ENCODE results near the gene STRIP1.
"Not testable (repeated sequence)": the region's sequence is repeated elsewhere in the genome, so short reads cannot be mapped to it uniquely, and the experiment has no call there.

STRIP1 gene

GRCh38 chr1:110076789-110077500 is 42.5 kb downstream of the STRIP1 start:
- TF ChIP-seq POLR2A (IDR thresholded peaks at IDR 0.05; ENCODE audit: low read depth, low read length) (no peak), PAX5 (IDR thresholded peaks at IDR 0.05; ENCODE audit: insufficient read depth, low read length, severe bottlenecking) (no peak), SPI1 (IDR thresholded peaks at IDR 0.05; ENCODE audit: low read depth, low read length) (no peak), TAF1 (IDR thresholded peaks at IDR 0.05; ENCODE audit: low read depth, low read length) (no peak), POU2F2 (IDR thresholded peaks at IDR 0.05; ENCODE audit: low read depth, low read length) (no peak), POLR2AphosphoS5 (IDR thresholded peaks at IDR 0.05; ENCODE audit: low read depth, low read length) (no peak)
- DNase-seq (ENCODE audit: insufficient read length, low spot score) (no peak), FAIRE-seq (no peak)

DNA sequence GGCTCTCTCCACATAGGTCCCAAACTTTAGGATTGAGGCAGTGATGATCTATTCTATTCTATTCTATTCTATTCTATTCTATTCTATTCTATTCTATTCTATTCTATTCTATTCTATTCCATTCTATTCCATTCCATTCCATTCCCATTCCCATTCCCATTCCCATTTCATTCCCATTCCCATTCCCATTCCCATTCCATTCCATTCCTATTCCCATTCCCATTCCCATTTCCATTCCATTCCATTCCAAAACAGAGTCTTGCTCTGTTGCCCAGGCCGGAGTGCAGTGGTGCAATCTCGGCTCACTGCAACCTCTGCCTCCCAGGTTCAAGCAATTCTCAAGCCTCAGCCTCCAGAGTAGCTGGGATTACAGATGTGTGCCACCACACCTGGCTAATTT is 45.6 kb downstream of the STRIP1 start:
- FAIRE-seq; DNase-seq (ENCODE audit: insufficient read length, low spot score): not testable (repeated sequence)

- FAIRE-seq (no peak), DNase-seq (ENCODE audit: insufficient read length, low spot score) (no peak)
- no peak for TF ChIP-seq POU2F2 (IDR thresholded peaks at IDR 0.05; ENCODE audit: low read depth, low read length)
- TF ChIP-seq POLR2A (IDR thresholded peaks at IDR 0.05; ENCODE audit: low read depth, low read length): no peak
- TF ChIP-seq POLR2AphosphoS5 (IDR thresholded peaks at IDR 0.05; ENCODE audit: low read depth, low read length): no peak
- TF ChIP-seq TAF1 (IDR thresholded peaks at IDR 0.05; ENCODE audit: low read depth, low read length): no peak
- no peak for TF ChIP-seq PAX5 (IDR thresholded peaks at IDR 0.05; ENCODE audit: insufficient read depth, low read length, severe bottlenecking)
- no peak for TF ChIP-seq SPI1 (IDR thresholded peaks at IDR 0.05; ENCODE audit: low read depth, low read length)
These were observed 46.6 kb downstream of the STRIP1 start for GRCh38 chr1:110081061-110081460.

GRCh38 chr1:110082477-110082876 is 48.1 kb downstream of the STRIP1 start:
- no peak for FAIRE-seq
- TF ChIP-seq SPI1 (IDR thresholded peaks at IDR 0.05; ENCODE audit: low read depth, low read length) (no peak), POLR2A (IDR thresholded peaks at IDR 0.05; ENCODE audit: low read depth, low read length) (no peak), POLR2AphosphoS5 (IDR thresholded peaks at IDR 0.05; ENCODE audit: low read depth, low read length) (no peak), PAX5 (IDR thresholded peaks at IDR 0.05; ENCODE audit: insufficient read depth, low read length, severe bottlenecking) (no peak), POU2F2 (IDR thresholded peaks at IDR 0.05; ENCODE audit: low read depth, low read length) (no peak), TAF1 (IDR thresholded peaks at IDR 0.05; ENCODE audit: low read depth, low read length) (no peak)
- DNase-seq (ENCODE audit: insufficient read length, low spot score): no peak

DNA sequence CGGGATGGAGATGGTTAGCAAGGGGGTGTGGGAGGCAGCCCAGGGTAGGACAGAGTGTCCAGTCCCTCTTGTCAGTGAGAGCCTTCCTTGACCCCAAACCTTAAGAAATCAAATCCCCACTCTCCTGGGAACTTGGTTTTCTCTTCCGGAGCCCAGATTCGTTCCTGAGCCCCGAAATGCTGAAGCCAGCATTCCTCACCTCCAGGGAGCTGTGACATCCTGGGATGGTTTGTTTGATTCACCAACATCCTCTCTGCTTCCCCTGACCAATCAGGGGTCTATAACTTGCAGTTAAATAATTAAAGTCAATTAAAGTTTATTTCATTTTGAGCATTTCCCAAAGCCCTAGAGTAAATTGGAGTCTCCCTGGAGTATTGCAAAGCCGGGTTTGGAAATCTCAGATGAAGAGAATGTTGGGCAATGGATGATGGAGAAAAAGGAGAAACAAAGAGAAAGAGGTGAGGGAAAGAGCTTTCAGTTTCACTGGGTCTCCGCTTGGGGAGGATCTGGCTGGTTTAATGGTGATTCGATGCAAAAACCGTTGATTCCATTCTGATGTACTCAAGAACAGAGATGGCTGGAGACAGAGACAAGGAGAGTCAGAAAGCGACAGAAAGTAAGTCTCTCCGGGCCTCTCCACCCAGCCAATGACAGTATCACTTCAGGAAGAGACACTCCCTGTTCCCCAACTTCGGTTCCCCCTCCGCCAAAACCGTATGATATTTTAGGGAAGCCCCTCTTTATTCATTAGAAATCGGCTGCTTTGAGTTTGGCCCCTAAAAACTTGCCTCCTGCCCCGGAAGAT is 48.8 kb downstream of the STRIP1 start:
- TF ChIP-seq POLR2AphosphoS5 (IDR thresholded peaks at IDR 0.05; ENCODE audit: low read depth, low read length) (no peak), SPI1 (IDR thresholded peaks at IDR 0.05; ENCODE audit: low read depth, low read length) (no peak), TAF1 (IDR thresholded peaks at IDR 0.05; ENCODE audit: low read depth, low read length) (no peak), POU2F2 (IDR thresholded peaks at IDR 0.05; ENCODE audit: low read depth, low read length) (no peak)
- DNase-seq (ENCODE audit: insufficient read length, low spot score): no peak
- no peak for FAIRE-seq

DNA sequence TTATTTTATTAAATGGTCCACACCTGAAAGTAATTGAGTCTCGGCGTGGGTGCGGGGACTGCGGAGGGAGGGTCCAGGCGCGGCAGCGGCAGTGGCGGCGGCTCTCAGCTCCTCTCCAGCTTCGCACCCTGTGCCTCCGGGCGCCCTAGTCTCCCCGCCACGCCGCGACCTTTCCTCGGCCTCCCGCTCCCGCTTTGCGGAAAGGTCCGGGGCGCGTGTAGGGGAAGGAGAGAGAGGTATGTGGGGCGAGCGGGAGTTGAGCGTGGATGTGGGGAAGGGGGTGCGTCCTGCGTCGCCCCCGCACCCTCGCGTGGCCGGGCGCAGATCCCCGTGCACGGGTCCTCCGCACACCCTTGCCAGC is 49.4 kb downstream of the STRIP1 start:
- no peak for FAIRE-seq
- TF ChIP-seq POU2F2 (IDR thresholded peaks at IDR 0.05; ENCODE audit: low read depth, low read length) (no peak), PAX5 (IDR thresholded peaks at IDR 0.05; ENCODE audit: insufficient read depth, low read length, severe bottlenecking) (no peak), POLR2A (IDR thresholded peaks at IDR 0.05; ENCODE audit: low read depth, low read length) (no peak), POLR2AphosphoS5 (IDR thresholded peaks at IDR 0.05; ENCODE audit: low read depth, low read length) (no peak), SPI1 (IDR thresholded peaks at IDR 0.05; ENCODE audit: low read depth, low read length) (no peak), TAF1 (IDR thresholded peaks at IDR 0.05; ENCODE audit: low read depth, low read length) (no peak)
- DNase-seq (ENCODE audit: insufficient read length, low spot score): no peak

- DNase-seq (ENCODE audit: insufficient read length, low spot score) (peak; percentile 49), FAIRE-seq (peak; percentile 31)
- no peak for TF ChIP-seq POLR2AphosphoS5 (IDR thresholded peaks at IDR 0.05; ENCODE audit: low read depth, low read length)
- peak; percentile 31; the same call in 1 of the 2 replicates for TF ChIP-seq POLR2A (IDR thresholded peaks at IDR 0.05; ENCODE audit: low read depth, low read length)
These were observed 50.0 kb downstream of the STRIP1 start for GRCh38 chr1:110084227-110085078.

DNA sequence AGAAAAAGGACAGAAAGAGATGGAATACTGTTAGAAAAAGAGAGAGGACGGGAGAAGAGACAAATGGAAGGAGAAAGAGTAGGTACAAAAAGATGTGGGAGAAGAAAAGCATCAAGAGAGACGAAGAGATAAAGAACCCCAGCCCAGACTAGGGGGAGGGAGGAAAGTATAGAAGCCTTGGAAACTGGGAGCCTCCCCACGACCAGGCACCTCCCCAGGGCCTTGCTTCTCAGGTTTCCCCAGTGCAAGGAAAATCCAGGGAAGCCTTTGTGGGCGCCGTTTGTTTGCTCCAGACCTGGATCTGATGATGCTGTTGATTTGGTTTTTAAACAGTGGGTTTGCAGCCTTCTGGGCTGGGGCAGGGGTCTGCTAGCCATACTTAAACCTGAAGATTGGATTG is 51.2 kb downstream of the STRIP1 start:
- TF ChIP-seq POU2F2 (IDR thresholded peaks at IDR 0.05; ENCODE audit: low read depth, low read length): no peak
- no peak for TF ChIP-seq SPI1 (IDR thresholded peaks at IDR 0.05; ENCODE audit: low read depth, low read length)
- TF ChIP-seq TAF1 (IDR thresholded peaks at IDR 0.05; ENCODE audit: low read depth, low read length): no peak
- no peak for TF ChIP-seq PAX5 (IDR thresholded peaks at IDR 0.05; ENCODE audit: insufficient read depth, low read length, severe bottlenecking)
- no peak for TF ChIP-seq POLR2A (IDR thresholded peaks at IDR 0.05; ENCODE audit: low read depth, low read length)
- TF ChIP-seq POLR2AphosphoS5 (IDR thresholded peaks at IDR 0.05; ENCODE audit: low read depth, low read length): no peak

DNA sequence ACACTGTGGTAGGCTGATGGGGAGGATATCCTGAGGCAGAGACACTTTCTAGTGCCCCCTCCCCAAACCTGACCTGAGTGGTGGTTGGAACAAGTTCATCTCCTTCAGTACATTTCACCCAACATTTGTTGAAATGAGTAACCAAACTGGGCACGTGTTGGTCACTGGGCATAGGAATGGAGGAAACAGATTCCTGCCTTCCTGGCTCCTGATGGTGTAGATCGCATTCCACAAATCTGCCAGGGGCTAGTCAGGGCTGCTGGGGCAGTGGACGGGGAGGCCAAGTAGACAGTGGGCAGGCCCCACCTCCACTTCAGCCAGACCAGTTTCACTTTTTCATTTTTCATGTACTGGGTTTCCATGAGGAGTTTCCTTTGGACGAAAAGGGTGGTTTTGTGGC is 52.5 kb downstream of the STRIP1 start:
- FAIRE-seq (no peak), DNase-seq (ENCODE audit: insufficient read length, low spot score) (no peak)
- TF ChIP-seq PAX5 (IDR thresholded peaks at IDR 0.05; ENCODE audit: insufficient read depth, low read length, severe bottlenecking) (no peak), POU2F2 (IDR thresholded peaks at IDR 0.05; ENCODE audit: low read depth, low read length) (no peak), TAF1 (IDR thresholded peaks at IDR 0.05; ENCODE audit: low read depth, low read length) (no peak), POLR2A (IDR thresholded peaks at IDR 0.05; ENCODE audit: low read depth, low read length) (no peak)

More for the DNA sequence above, 51.2 kb downstream of the STRIP1 start:
- DNase-seq (ENCODE audit: insufficient read length, low spot score) (no peak), FAIRE-seq (no peak)

All from GM12891 (cell line).